D341Med (cell line): ENCODE measurements around the gene POU2F3.

Experiments
- DNase-seq: peaks from one replicate; pipeline ENCODE4 v3.0.0; 2012; ENCODE audit warnings: low spot score

POU2F3 gene

DNA sequence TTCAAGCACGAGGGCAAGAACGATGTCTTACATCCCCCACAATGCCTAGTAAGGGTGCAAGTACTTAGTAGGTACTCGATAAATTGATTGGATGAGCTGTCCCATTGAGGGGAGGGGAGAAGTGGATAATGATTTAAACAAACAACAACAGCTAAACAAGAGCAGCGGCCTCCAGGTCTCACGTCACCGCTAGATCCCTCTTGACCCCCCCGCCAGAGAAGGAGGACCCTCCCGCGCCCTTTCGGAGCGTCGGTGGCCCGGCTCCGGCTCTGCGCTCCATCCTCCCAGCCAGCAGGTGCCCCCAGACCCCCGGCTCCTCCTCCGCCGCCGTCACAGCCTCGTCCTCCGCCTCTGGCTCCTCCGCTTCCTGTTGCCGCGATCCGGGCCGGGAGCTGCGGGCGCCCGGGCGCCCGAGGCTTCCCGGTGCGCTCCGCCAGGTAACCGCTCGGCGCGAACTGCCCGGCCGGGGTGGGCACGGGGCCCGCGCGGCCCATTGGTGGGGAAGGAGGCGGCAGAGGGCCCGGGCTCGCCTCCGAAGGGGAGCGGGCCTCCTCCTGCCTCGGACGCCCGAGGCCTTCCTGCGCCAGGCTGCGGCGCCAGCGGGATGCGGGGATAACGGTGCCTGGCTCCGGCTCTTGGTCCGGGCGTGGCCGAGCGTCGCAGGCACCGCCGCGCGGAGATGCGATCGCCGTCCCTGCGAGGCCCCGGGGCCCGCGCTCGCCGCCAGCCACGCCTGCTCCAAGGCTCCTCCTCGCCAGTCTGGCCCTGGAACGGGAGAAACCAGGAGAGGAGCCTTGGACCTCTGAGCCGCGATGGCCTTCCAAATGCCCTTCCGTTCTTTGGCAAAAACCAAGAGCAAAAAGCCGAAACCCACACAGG, 85.2 kb downstream of the POU2F3 start, which contains the start of gene TLCD5:
TSS of gene TLCD5 (plus strand) at position 368 of the 879 bp plus-strand sequence. CDS start 2,143 bp downstream, outside the sequence.
- peak; percentile 87 for DNase-seq

DNA sequence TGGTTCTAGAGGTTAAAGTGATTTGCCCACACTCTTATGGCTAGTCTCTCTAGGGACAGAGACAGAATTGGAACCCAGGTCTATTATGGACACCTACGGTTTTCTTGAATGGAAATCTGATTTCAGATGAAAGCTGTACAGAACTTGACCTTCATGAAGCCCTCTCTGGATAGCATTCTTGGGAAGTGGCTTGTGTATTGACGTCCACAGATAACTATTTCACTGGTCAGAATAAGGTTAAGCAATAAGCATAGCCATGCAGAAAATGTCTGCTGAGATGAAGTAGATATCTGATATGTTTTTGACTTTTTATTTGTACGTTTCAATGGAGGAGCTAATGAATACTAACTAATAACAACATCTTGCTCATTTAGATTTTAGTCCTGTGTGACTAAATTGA, 86.3 kb downstream of the POU2F3 start:
- no peak for DNase-seq

DNA sequence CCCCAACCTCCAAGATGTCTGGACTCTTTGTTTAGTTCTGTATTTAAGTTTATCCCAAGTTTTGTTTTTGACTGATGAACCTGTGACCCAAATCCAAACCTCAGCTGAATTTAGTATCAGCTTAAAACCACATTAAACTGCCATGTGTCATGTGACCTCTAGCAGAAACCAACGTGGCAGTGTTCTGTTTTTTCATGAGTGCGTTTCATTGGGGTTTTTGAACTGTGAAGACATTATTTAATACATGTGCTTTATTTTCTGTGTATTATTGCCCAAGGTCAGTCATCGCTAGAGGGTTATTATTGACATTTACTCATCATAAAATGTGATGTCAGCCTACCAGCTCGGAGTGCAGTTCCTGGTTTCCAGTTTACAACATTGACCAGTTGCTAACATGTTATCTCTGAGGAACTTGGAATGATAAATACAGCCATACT, 86.9 kb downstream of the POU2F3 start:
- no peak for DNase-seq

DNA sequence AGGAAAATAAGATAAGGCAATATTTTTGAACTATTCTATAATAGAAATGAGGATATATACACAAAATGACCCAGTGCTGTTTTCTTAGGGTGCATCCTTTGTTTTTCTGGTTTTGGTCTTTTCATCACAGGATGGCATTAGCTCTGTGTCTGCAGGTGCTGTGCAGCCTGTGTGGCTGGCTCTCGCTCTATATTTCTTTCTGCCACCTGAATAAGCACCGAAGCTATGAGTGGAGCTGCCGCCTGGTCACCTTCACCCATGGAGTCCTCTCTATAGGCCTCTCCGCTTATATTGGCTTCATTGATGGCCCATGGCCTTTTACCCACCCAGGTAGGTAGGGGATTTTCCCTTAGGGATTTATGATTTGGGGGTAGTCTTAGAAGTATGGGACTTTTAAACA, 87.4 kb downstream of the POU2F3 start:
- DNase-seq: no peak

DNA sequence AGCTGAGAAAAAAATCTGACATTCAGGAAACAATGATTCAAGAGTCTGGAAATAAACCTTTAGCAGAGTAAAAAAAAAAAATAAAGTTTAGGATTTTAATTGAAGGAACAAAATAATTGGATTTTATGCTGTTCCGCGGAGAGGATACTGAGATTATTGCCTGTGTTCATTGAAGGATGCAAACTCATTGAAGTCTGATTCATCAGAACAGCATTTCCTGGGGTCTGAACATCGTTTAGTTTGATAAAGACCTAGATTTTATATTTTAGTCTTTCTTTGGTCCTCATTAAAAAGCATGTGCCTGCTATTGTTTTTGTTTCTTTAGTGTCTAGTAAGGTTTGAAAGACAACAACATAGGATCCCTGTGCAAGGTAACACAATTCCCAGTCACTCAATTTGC, 89.6 kb downstream of the POU2F3 start:
- DNase-seq: no peak

DNA sequence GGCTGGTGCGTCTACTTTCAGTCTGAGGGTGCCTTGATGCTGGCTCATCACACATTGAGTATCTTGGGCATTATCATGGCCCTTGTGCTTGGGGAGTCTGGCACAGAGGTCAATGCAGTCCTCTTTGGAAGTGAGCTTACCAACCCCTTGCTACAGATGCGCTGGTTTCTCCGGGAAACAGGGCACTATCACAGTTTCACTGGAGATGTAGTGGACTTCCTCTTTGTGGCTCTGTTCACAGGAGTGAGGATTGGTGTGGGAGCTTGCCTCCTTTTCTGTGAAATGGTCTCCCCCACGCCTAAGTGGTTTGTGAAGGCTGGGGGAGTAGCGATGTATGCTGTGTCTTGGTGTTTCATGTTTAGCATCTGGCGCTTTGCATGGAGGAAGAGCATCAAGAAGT, 90.1 kb downstream of the POU2F3 start:
- no peak for DNase-seq

DNA sequence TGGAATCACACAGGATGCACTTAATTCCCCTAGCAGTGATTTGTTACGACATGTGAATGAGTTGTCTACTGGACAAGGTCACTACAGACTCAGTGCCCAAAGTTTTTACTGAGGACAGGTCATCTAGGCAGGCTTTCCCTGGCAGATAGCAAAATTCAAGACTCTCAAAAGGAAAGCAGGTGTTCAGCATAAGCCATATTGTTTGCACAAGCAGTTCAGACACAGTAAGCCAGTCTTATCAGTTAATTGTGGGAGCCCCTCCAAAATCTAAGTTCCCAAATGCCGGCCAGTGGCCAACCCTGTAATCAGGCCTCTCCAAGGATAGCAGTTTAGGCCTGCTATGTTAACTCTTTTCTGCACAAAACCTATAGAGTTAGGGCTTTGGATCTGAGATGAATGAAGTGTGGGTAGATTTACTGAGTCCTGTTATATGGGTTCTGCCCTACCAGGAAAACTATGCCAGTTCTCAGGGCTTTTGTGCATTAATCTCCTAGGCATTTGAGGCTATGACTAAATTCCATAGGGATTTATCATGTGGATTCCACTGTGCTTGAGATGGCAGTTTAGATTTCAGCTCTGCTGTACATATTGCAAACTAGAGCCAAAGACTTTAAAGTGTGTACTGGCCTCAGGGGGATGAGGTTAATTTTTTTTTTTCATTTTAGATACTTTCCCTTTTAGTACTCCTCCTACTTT, 91.5 kb downstream of the POU2F3 start:
- peak; percentile 47 for DNase-seq

DNA sequence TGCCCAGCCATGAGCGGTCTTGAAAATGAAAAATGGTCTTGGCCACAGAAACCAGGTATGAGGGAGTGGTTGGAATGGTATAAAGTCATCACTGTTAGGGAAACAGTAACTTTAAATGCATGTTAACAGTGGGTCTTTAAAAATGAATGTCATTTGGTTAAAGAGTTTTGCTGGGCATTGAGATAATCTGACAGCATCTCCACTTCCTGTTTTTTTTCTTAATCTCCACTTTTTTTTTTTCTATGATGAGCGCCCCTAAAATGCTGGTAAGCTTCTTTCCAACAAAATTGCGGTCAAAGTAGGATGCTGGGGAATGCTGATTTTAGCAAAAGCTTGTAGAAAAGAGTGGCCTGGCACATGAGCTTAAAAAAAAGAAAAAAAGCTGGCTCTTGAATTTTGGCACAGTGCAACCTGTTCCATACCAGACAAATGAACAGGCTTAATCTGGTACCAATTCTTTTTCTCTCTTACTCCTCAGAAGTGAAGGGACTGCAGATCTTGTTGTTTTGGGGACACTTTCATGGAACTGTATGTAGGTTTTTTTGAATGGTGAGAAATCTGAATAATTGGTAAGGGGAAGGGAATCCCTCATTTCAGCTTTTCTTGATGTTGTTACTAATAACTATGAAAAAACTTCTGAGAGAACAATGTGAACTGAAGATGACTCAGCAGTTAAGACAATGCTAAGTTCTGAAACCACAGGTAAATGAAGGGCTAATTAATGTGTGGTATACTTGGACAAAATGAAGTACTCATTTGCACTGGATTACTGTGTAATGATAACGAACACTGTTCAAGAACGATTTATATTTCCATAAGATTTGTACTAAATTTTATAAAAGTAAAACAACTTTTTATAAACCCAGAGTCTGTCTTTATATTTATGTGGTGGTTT, 93.1 kb downstream of the POU2F3 start:
- DNase-seq: no peak

DNA sequence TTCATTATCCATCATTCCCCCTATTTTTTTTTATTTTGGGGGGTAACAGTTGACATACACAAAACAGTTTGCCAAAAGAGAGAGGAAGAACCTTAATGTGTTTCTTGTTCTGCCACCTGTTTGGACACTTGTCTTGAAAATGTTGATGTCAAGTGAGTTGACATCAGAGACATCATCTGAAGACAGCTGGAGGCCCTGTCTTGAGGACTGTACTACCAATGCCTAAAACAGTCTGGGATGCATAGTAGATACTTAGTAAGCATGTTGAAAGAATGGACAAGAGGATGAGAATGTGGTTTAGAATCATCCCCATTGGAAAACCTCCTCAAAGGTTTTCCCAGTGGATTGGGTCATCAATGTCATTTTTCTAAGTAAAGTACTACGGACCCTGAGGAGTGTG, 93.9 kb downstream of the POU2F3 start:
- no peak for DNase-seq

DNA sequence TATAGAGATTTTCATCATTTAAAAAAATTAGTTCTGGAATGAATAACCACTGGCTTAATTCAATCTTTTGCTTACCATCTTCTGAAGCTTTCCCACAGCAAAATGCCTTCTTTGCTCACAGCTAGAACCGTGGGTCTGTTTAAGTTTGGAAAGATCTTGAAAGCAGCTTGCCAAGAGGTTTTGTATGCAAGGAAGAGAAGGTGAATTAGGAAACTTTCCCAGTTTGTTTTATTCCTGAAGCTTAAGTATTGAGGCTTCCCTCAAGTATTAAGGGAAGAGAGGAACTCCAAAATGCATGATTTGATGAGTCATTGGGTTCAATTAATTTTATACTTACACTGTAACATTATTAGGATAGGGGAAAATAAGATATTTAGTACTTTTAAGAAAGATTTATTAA, 94.4 kb downstream of the POU2F3 start:
- DNase-seq: no peak

DNA sequence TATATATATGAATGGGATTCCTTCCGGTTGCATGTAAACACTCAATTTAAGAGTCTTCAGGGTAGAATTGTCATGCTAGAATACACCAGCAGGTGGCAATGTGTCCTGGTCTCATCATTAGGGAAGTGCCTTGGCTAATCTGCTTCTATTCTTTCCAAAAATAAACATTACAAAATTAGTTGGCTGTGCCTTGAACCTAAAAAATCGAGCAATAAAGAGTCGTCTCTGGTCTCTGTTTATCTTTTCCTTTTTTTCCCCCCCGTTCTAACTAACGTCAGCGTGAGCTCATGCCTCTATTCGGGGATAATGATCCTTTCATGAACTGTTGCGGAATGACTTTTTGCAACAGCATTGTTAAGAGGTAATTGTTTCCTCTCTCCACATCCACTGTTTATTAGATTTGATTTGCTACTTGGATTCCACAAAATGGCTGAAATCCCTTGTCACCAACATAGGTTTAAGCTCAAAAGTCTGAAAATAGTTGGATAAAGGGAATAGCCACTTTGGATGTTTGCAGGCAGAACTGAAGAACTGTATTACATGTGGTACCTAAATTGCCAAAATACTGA, 95.0 kb downstream of the POU2F3 start:
- DNase-seq: no peak

DNA sequence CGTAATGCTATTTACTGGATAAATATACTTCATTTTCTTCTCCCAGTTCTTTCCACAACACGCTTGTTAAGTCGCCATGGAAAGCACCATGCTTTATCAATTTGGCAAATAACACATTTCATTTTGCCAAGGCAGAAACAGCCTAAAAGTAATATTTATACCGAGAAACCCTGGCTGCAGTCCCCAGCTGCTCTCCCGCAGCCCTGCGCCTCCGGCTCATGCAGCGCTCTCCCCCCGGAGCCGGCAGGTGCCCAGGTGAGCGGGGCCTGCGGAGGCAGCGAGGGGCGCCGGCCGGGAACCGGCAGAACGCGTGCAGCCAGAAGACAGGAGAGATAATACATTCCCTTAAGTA, 95.6 kb downstream of the POU2F3 start:
- DNase-seq: no peak

DNA sequence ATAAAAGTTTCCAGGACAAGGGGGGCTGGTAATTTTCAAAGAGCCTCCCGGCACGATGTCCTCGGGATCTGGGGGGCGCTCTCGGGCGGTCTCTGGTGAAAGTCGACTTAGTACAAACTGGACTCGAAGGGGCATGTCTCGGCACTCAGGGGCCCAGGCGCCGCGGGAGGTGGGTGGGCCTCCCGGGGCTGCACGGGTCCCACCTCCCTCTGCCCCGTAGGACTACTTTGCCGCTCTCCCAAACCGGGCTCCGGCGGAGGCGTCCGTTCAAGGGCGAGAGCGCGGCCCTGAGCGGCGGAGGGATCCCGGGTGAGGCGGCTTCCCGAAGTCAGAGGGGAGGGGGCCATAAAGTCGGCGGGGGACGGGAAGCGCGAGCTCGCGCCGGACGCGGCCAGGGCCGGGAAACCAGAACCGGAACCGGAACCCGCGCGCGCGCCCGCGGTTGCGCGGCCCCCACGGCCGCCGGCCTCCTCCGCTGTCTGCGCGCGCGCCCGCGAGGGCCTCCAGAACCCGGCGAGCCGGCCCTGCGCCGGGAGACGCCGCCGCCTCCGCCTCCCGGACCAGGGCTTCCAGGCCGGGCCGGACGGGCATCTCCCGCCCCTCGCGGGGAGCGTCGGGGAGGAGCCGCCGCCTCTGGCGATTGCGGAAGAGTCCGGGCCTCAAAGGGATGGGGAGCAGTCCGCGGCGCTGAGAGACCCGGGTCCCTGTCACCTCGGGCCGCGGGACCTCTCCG, 96.1 kb downstream of the POU2F3 start, which contains the start of gene ARHGEF12:
TSS of gene ARHGEF12 (plus strand) at position 506 of the 733 bp plus-strand sequence. CDS start 831 bp downstream, outside the sequence.
- peak; percentile 94 for DNase-seq

DNA sequence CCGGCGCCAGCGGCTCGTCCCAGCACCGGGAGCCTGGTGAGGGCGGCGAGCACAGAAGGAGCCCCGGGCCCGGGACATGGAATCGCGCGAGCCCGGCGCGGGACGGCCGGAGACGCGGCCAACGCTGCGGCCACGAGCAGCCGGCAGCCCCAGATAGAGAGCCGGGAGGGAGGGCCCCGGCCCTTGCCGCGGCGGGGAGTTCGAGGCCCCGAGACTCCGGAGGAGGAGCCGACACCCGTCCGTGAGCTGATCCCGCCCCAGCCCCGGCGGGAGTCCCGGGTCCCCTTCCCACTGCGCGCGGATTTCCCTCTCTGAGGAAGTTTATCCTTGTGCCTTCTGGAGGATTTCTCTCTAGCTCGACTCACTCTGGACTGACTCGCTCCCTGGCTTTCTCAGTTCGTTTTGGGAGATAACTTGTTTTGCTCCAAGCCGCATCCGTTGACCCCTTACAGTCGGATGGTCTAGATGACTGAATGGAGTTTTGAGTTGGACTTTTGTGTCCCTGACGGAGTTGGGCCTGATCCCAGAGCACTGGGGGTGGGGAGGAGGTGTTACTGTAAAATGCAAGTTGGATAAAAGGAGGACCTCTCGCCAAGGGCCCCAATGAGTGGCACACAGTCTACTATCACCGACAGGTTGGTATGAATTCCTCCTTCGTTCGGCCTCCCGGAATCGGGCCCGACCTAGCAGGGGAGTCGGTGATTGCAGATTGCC, 96.9 kb downstream of the POU2F3 start:
- DNase-seq: peak; percentile 73

DNA sequence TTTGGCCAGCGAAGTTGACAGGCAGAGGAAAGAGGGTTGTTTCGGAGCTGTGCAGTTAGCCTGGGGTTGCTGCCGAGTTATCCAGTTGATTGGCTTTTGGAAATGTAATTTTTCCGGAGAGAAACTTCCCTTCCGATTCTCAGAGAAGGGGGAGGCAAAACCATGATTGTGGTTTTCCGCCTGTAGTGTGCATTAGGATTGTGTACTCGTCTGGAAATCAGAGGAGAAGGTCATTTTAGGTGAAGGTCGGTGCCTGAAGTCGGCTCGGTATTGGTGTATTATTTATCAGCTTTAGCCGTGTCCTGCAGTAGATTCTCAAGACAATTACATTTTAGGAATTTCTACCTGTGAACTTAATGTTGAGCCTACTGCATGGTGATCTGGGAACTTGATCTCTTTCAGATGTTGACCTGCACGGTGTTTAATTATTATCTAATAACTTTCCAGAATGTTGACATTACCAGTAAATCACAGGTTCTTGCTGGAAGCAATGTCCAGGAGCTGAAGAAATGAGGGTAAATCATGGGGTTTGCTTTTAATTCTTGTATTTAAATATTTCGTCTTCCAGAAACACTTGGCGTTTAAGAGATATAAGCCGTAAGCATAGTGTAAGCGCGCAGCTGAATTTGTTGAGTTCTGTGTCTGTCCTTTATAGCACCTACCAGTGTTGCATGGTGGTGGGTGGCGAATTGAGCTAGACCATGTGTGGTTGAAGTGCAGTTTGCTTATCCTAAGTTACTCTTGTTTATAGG, 97.6 kb downstream of the POU2F3 start:
- DNase-seq: no peak

DNA sequence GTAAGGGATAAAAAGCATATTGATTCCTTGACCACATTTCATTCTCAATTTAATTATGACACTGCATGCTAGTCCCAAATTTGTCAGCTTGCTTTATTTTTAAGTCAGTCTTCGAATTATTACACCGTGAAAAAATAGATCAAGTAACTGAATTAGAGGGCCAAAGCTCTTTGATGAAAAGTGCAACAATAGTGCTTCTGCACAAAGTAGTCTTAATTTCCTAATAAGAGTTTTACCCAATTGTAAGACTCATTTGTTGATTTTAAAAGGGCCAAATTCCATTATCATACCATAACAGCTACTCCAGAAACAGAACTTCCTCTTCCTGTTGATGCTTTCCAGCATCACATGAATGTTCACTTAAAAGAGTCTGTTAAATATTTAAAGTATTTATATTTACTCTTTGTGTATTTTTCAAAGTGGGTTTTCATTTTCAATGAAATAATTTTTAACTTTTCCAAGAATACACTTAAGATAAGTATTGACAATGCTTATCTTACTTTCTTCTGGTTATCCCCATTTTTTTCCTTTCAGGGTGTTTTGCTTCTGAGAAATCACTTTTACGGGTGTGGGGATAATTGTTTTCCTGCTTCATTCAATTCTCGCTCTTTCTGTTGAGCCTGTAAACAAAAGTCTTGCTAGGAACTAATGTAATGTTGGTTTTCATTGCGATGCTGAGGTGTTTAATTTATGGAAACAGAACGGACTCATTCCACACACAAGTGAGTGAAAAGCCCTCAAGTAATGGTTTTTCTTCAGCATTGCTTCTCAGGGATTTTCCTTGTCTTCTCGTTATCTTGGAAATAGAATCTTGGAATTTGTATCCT, 98.4 kb downstream of the POU2F3 start:
- no peak for DNase-seq

DNA sequence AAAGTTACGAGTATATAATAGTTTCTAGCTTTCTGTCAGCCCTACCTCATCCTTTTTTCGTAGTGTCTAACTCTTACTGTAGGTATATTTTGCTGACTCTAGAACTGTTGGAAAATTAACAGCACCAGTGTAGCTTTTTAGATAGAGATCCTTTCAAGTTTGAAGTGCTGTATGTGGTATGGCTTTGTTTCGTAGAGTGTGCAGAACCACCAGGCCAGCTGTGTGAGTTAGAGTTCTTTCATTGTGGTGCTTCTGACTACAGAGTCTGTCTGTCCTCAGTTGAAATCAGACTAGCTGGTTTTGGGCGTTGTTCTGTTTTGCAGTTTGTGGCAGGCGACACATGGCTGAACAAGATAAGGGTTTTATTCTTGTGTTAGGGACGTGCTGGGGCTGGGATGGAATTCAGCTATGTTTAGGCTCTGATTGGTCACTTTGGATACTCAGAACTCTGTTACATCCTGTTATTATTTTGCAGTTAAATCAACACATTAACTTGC, 99.5 kb downstream of the POU2F3 start:
- no peak for DNase-seq

DNA sequence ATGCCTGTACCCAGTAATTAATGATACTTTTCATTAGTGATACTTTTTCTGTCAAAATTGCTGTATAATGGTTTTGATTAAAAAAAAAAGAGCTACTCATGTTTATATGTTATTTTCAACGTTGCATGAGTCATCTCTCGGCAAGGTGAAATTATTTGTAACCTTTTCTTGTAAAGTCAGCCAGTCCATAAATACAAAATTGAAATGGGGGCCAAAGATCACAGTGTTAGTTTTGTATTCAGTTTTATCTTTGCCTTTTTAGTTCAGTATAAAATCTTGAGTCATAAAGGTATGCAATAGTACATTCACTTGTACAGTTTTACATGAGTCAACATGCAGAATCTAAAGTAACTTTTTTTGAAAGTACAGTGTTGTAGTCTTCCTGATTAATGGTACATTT, 100.6 kb downstream of the POU2F3 start:
- DNase-seq: no peak

DNA sequence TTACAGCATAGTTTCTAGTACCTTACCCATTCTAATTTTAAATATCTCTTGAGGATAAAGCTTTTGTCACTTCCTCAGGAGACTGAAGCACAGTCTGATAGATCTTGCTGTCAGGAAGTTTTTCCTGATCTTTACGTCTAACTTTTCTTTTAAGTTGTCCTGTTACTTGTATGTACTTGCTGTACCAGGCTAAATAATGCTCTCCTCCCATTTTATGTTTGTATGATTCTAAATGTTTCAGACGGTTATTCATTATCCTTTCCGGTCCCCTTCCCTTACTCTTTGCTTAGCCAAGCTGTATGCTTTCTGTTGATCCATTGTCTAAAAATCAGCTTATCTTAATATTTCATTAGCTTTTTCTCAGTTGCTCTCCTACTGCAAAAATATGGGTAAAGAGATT, 102.3 kb downstream of the POU2F3 start:
- DNase-seq: no peak
